ENCODE data around the gene RPL13. TPM values are rescaled to one million over a fixed set of nuclear protein-coding genes. Genes with fewer than 3 reads are reported as not detected.

RPL13 gene
- total RNA-seq, 2 experiments from 2014 or later, result 3,056 to 3,151 TPM

DNA sequence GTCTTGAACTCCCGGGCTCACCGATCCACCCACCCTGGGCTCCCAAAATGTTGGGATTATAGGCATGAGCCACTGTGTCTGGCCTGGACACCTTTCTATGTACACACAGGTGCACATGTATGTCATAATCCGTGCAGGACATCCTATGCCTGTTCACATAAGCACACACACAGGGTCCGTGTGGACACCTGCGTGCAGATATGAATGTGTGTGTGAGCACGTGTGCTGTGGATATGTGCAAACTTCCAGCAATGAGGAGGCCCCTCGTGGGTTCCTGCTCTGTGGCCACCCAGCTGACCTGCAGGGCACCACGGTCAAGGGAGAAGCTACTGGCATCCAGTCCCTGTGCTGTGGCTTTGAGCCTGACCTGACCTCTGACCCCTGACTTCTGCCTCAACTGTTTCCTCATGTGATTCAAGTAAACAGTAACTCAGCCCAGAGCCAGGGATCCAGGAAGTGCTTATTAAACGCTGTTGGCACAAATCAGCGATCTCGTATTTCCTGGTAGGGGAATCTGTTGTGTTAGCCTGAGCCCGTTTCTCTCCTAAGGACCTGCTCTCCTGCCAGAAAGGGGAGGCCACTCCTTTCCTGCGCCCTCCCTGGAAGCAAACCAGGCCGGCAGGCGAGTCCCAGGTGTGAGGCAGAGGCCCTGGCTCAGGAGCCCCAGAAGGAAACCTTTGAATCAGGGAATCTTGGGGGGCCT is 21.5 kb downstream of the RPL13 start:
- Mint-ChIP-seq H3K27me3 (peaks cover 2% of the 10 kb centered on the region), H3K27ac (no peak overlapping the region), H3K4me1 (ENCODE audit: low read depth) (no peaks in the 10 kb centered on the region), H3K4me3 (no peak overlapping the region), H3K36me3 (ENCODE audit: low read depth) (peaks cover 2% of the 10 kb centered on the region), H3K9me3 (peaks cover 3% of the 10 kb centered on the region)
- DNase-seq (no peak), ATAC-seq (no peak)
- TF ChIP-seq, protein P1, sequence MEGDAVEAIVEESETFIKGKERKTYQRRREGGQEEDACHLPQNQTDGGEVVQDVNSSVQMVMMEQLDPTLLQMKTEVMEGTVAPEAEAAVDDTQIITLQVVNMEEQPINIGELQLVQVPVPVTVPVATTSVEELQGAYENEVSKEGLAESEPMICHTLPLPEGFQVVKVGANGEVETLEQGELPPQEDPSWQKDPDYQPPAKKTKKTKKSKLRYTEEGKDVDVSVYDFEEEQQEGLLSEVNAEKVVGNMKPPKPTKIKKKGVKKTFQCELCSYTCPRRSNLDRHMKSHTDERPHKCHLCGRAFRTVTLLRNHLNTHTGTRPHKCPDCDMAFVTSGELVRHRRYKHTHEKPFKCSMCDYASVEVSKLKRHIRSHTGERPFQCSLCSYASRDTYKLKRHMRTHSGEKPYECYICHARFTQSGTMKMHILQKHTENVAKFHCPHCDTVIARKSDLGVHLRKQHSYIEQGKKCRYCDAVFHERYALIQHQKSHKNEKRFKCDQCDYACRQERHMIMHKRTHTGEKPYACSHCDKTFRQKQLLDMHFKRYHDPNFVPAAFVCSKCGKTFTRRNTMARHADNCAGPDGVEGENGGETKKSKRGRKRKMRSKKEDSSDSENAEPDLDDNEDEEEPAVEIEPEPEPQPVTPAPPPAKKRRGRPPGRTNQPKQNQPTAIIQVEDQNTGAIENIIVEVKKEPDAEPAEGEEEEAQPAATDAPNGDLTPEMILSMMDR (IDR thresholded peaks at IDR 0.05), result no peak
- POLR2A ChIA-PET, result no interaction called here
- CTCF ChIA-PET, result no interaction called here
- intact Hi-C loops (cut with micrococcal nuclease), result no loop called here

DNA sequence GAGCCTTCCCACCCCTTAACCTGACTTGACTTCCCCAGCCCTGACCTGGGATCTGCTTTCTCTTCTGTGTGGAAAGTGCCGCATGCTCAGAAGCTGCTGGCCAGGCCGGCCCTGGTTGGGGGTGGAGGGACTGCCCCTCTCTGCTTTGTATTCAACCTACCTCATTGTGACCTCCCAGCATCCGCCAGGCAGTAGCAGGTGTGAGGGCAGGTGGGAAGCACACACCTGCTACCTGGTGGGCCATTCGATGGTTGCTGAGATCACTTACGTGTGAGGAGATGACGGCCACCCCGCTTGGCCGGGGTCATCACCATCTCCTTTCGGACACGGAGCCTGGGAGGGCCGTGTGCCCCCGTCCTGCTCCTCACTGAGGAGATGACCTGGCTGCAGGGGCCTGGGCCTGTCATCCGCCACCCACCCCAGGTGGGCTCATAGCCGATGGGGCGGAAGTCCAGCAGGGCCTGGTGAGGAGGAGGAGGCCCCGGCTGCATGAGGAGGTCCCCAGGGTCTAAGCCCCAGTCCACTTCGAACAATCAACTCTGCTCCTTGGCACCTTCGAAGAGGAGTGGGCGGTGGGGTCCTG is 22.2 kb downstream of the RPL13 start:
- no peak overlapping the region for H3K4me3 Mint-ChIP-seq
- TF ChIP-seq, protein P1 (IDR thresholded peaks at IDR 0.05), result no peak
- no peaks in the 10 kb centered on the region for H3K27me3 Mint-ChIP-seq
- H3K36me3 Mint-ChIP-seq (ENCODE audit: low read depth), result no peaks in the 10 kb centered on the region
- H3K4me1 Mint-ChIP-seq (ENCODE audit: low read depth), result no peaks in the 10 kb centered on the region
- intact Hi-C loops (cut with micrococcal nuclease), result no loop called here
- DNase-seq (no peak), ATAC-seq (no peak)
- no peak overlapping the region for H3K27ac Mint-ChIP-seq
- CTCF ChIA-PET, result no interaction called here
- POLR2A ChIA-PET, result no interaction called here
- peaks cover 3% of the 10 kb centered on the region for H3K9me3 Mint-ChIP-seq

DNA sequence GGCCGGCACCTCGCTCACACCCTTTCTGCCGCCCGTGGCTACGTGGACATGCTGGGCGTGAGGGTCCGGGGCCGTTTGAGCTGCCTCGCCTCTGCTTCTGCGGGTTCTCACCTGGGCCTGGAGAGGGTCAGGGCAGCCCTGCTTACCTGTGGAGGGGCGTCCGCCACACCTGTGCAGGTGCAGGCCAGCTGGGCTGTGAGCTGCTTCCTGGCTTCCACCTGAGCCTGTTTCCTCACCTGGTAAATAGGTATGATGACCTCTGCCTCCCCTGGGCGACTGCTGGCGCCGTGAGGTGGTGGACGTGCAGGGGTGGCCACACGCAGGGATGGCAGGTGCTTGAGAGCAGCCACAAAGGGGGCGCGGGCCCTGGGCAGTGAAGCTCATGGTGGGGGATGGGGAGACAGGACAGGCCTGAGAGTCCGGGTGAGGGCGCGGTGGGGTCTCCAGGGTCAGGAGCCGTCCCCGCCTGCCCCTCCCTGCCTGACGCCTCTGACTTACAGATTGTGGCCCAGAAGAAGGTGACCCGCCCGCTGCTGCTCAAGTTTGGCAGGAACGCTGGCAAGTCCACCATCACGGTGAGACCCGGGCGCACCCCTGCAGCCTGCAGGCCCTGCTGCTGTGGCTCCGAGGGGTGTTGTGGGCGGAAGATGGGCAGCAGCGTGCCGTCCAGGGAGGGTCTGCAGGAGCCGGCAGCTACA is 22.9 kb downstream of the RPL13 start:
- intact Hi-C loops (cut with micrococcal nuclease), result no loop called here
- H3K4me3 Mint-ChIP-seq, result no peak overlapping the region
- H3K9me3 Mint-ChIP-seq, result peaks cover 3% of the 10 kb centered on the region
- no peaks in the 10 kb centered on the region for H3K4me1 Mint-ChIP-seq (ENCODE audit: low read depth)
- no peak overlapping the region for H3K27ac Mint-ChIP-seq
- DNase-seq (no peak), ATAC-seq (no peak)
- no peaks in the 10 kb centered on the region for H3K36me3 Mint-ChIP-seq (ENCODE audit: low read depth)
- no peaks in the 10 kb centered on the region for H3K27me3 Mint-ChIP-seq
- TF ChIP-seq, protein P1 (IDR thresholded peaks at IDR 0.05), result no peak
- POLR2A ChIA-PET, result interaction anchor here (0.9 to 1.1 kb wide), 2 partner anchors 20 to 74 kb away, joined by 3 read pairs; no protein-coding TSS in a partner anchor
- CTCF ChIA-PET, result no interaction called here

DNA sequence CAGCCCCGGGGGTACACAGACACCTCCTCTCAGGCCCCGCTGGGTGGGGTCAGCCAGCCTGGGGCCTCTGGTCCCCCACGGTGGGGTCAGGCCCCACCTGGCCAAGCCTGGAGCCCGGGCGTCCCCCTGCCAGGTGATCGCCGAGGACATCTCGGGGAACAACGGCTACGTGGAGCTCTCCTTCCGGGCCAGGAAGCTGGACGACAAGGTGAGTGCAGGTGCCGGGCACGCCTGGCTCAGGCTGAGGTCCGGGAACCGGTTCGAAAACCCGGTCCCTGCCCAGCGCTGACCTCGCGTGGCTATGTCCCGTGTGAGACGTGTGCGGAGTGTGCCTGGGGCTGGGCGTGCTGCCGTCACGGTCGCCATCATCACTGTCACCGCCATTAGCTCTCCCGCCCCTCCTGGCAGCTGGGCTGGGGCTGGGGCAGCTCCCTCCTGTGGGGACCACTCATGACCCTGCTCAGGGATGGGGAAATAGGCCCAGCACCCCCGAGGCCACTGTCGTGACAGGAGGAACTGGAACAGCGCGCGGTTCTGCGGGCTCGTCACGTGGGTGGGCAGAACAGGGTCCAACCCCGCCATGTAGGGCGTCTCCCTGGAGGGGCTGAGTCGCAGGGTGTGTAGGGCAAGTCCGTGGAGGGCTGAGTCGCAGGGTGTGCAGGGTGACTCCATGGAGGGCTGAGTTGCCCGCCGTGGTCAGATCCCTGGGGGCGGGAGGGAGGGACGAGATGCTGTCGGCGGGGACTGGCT is 23.6 kb downstream of the RPL13 start:
- DNase-seq (no peak), ATAC-seq (no peak)
- no peaks in the 10 kb centered on the region for H3K27me3 Mint-ChIP-seq
- CTCF ChIA-PET, result no interaction called here
- POLR2A ChIA-PET, result interaction anchor here (0.9 to 1.4 kb wide), 3 partner anchors 18 to 73 kb away, joined by 3 read pairs; no protein-coding TSS in a partner anchor
- peaks cover 3% of the 10 kb centered on the region for H3K9me3 Mint-ChIP-seq
- no peak overlapping the region for H3K27ac Mint-ChIP-seq
- no peaks in the 10 kb centered on the region for H3K36me3 Mint-ChIP-seq (ENCODE audit: low read depth)
- H3K4me3 Mint-ChIP-seq, result no peak overlapping the region
- TF ChIP-seq, protein P1 (IDR thresholded peaks at IDR 0.05), result no peak
- no peaks in the 10 kb centered on the region for H3K4me1 Mint-ChIP-seq (ENCODE audit: low read depth)
- intact Hi-C loops (cut with micrococcal nuclease), result no loop called here
